ENCODE data around the gene SLC30A5.

DNA sequence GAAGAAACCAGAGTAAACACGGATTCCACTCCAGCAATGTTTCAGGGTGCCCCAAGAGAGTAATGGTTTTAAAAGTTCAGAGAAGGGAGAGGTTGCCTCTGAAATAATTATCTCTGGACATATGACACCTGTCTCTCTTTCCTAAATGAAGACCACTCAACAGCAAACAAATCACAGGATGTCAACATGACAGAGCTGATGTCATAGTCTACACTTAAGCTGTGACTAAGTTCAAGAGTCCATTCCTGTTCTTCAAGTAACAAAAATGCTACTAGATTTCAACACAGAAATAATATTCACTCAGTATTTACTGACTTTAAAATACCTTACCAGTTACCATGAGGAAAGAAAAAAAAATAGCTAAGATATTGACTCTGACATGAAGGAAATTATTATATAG is 44.7 kb upstream of the SLC30A5 start:
- TF ChIP-seq SRF (IDR thresholded peaks at IDR 0.05; ENCODE audit: low read depth) (no peak), ELF1 (IDR thresholded peaks at IDR 0.05; ENCODE audit: borderline replicate concordance, low read depth) (no peak), RAD21 (IDR thresholded peaks at IDR 0.05; ENCODE audit: low read depth) (no peak), SIN3A (IDR thresholded peaks at IDR 0.05; ENCODE audit: low read depth) (no peak), POLR2AphosphoS5 (IDR thresholded peaks at IDR 0.05; ENCODE audit: low read depth, low read length) (no peak), CBX3 (IDR thresholded peaks at IDR 0.05; ENCODE audit: low read depth) (no peak), EZH2phosphoT487 (IDR thresholded peaks at IDR 0.05; ENCODE audit: borderline replicate concordance) (no peak), POLR2A (IDR thresholded peaks at IDR 0.05; ENCODE audit: borderline replicate concordance, extremely low read depth, insufficient read depth, insufficient read length) (no peak)
- TF ChIP-seq, protein P1, sequence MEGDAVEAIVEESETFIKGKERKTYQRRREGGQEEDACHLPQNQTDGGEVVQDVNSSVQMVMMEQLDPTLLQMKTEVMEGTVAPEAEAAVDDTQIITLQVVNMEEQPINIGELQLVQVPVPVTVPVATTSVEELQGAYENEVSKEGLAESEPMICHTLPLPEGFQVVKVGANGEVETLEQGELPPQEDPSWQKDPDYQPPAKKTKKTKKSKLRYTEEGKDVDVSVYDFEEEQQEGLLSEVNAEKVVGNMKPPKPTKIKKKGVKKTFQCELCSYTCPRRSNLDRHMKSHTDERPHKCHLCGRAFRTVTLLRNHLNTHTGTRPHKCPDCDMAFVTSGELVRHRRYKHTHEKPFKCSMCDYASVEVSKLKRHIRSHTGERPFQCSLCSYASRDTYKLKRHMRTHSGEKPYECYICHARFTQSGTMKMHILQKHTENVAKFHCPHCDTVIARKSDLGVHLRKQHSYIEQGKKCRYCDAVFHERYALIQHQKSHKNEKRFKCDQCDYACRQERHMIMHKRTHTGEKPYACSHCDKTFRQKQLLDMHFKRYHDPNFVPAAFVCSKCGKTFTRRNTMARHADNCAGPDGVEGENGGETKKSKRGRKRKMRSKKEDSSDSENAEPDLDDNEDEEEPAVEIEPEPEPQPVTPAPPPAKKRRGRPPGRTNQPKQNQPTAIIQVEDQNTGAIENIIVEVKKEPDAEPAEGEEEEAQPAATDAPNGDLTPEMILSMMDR (IDR thresholded peaks at IDR 0.05 in 2 of 3, conservative IDR thresholded peaks at IDR 0.05 in 1 of 3; ENCODE audit: borderline replicate concordance in 1 of 3, insufficient read depth in 1 of 3, low read depth in 2 of 3, low read length in 2 of 3): no peak
- TF ChIP-seq, protein P2, sequence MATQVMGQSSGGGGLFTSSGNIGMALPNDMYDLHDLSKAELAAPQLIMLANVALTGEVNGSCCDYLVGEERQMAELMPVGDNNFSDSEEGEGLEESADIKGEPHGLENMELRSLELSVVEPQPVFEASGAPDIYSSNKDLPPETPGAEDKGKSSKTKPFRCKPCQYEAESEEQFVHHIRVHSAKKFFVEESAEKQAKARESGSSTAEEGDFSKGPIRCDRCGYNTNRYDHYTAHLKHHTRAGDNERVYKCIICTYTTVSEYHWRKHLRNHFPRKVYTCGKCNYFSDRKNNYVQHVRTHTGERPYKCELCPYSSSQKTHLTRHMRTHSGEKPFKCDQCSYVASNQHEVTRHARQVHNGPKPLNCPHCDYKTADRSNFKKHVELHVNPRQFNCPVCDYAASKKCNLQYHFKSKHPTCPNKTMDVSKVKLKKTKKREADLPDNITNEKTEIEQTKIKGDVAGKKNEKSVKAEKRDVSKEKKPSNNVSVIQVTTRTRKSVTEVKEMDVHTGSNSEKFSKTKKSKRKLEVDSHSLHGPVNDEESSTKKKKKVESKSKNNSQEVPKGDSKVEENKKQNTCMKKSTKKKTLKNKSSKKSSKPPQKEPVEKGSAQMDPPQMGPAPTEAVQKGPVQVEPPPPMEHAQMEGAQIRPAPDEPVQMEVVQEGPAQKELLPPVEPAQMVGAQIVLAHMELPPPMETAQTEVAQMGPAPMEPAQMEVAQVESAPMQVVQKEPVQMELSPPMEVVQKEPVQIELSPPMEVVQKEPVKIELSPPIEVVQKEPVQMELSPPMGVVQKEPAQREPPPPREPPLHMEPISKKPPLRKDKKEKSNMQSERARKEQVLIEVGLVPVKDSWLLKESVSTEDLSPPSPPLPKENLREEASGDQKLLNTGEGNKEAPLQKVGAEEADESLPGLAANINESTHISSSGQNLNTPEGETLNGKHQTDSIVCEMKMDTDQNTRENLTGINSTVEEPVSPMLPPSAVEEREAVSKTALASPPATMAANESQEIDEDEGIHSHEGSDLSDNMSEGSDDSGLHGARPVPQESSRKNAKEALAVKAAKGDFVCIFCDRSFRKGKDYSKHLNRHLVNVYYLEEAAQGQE (IDR thresholded peaks at IDR 0.05; ENCODE audit: low read depth): no peak
- TF ChIP-seq, protein P3, sequence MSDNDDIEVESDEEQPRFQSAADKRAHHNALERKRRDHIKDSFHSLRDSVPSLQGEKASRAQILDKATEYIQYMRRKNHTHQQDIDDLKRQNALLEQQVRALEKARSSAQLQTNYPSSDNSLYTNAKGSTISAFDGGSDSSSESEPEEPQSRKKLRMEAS (IDR thresholded peaks at IDR 0.05): no peak
